NCI-H82 treated with DMSO at 0.1 percent for 48 hours (cell line): ENCODE measurements around the gene PUM2.

Experiments used
- DNase-seq: peaks from one replicate; lab custom pipeline; 2025; ENCODE audit not compliant: unreplicated experiment; lab: John Stamatoyannopoulos, UW

Gene PUM2

DNA sequence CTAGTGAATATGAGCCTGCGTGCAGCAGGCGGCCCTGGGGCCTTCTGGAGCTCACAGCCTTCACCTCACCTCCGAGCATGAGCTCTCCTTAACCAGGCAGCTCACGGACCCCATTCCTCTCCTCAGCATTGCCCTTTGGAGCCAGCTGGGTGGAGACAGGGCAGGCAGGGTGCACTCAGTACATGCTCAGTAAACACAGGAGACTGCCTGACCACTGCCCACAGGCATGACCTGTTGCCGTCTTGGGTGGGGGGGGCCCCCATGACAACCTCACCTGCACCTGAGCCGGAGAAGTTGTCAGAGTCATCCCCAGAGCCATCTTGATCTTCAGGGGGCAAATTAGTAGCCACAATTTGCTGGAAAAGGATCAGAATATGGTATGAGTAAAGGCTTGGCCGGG lies 145.6 kb downstream of the PUM2 start:
- DNase-seq = no peak

DNA sequence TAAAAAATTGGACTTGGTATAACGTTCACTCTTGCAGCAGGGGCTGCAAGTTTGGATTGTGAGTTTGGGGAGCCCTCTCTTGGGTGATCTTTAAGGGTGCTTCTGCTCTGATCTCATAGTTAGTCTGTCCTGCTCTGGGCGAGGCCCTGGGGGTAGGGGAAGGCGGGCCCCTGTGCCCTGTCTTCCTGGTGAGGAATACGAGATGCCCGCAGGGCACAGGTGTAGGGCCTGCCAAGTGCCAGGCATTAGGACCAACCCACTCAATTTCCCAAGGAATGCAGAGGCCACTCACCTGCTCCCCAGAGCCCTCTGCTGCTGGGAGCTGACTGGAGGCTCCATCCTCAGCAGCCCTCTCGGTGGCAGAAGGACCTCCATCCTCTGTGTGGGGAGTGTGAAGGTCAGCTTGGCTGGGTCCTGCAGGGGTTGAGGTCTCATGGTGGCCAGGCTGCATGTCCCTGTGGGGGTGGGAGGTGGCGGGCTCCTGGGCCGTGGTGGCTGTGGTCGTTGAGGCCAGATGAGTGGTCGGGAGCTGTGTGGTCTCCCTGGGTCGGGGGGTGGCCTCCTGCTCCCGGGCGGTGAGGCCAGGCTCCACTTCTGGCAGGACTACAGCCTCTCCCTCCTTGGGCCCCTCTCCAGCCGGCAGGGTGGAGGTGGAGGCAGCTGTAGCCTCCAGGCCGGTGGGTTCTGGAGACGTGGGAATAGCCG lies 147.0 kb downstream of the PUM2 start:
- DNase-seq = no peak

DNA sequence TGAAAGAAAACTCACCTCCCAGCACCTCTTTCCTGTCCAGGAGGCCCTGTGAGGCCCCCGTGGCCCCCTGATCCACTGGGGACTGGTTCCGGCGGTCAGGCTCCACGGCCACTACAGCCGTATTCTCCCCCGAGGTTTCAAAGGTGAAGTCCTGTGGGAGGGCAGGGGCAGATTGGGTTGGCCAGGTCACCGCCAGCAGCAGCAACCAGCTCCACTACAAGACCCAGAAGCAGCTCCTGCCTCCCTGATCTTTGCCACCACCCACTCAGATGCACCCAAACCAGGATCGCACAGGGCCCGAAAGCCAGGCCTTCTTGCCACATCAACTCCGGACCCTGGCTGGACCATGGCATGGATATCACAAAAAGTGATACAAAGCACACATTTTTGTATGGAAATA lies 147.6 kb downstream of the PUM2 start:
- DNase-seq = no peak

DNA sequence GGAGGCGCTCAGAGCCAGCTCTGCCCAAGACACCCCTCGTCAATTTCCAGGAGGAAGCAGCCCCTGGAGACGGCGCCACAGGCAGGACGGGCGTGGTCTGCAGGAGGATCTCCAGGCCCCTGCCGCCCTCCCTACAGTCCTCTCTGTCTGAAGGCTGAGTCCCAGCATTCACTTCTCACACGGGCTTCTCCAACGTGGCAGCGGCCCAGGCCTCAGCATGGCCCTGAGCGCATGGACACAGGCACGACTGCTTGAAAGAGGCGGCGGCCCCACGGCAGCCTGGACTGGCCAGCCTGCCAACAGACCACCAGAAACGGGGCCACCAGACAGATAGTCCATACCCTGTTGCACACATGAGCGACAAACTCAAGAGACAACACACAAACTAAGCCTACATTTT lies 149.0 kb downstream of the PUM2 start:
- no peak for DNase-seq

DNA sequence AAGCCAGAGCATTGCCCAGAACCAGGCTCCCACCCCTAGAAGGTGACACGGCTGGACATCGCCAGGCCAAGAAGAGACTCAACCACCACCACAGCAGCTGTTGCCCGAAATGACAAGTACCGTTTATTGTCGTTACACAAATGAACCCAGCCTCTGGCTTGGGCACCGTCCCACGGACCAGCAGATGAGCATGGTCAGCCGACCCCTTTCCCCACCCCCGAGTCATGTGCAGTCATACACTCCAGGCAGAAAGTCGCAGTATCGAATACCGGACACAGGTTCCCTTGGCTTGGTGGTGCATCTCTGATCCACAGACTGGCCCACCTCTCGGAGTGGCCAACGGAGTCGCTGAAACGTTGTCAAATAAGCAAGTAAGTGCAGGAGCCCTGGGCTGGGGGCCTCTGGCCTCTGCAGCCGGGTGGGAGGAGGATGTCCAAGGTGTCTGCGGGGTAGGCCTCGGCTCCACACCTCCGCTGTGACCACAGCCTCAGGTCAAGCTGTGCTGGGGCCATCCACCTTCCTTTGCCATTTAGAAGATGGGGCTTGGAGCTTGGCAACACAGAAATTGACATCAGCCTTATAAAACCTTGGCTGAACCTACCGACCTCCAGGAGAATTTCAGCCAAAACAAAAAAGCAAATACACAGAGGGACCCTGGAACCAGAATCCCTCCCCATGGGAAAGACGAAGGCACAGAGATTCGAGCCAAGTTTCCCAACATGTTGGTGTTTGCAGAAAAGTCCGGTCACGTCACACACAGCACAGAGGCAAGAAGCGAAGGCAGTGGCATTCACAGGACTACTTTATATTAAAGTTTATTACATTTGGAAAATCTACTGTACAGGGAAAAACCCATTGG lies 149.7 kb downstream of the PUM2 start:
- DNase-seq = no peak

DNA sequence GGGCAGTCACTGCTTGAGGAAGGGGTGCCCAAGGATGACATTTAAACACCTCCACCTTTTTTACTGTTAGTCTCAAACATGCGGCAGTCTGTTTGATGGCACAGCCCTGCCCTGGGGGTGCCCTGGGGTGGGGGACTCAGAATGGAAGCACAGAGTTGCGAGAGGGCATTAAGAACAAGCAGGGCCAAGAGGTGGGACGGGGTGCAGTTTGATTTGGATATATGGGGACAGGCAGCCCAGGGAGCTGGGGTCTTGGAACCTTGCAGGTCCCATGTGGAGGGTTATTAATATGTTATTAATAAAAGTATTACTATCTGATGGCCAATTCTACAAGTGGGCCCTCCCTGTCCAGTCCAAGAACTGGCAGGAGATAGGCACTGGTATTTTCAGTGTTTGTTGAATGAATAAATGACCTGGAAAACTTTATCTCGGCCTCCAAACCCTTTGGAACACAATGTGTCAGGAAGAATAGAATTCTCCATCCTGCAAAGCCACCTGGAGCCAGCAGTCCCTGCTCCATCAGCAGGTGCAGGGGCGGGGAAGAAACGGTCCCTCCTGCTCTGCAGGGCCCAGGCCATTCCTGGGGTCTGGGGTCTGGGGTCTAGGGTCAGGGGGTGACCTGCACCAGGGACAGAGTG lies 150.9 kb downstream of the PUM2 start:
- DNase-seq = no peak

DNA sequence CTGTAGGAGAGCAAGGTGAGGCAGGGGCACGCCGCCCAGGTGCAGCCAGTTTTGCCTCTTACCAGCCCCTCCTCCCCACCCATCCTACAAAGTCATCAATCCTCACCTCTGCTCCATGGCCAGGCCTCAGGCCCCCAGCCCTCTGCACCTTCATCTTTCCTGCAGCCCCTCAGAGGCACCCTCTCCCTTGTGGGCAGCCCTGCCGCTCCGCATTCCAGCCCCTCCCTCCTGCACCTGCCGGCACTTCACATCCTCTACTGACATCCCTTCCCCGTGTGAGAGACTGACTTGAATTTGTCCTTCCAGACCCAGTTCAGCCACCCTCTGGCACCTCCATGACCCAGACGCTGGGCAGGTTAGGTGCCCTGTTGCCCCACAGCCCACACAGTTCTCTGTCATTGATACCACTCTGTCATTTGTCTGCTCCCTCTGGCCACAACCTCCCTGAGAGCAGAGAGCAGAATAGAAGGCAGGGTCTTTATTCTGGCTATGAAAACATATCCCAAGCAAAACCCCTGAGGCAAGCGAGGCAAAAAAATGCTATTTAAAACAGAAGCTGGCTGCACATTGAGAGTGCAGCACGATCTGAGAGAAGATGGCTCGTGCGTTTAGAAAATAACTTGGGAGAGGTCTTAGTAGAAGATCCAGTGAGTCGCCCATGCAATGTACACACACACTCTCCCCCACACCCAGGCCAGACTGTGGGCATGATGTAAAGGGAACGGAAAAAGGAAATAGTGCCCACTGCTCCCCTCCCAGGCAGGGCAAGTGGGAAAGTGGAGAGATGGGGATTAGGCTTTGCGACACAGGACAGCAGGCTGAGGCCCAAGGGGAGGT lies 151.6 kb downstream of the PUM2 start:
- no peak for DNase-seq
